ENCODE results near the gene RIMKLB.

RIMKLB gene

DNA sequence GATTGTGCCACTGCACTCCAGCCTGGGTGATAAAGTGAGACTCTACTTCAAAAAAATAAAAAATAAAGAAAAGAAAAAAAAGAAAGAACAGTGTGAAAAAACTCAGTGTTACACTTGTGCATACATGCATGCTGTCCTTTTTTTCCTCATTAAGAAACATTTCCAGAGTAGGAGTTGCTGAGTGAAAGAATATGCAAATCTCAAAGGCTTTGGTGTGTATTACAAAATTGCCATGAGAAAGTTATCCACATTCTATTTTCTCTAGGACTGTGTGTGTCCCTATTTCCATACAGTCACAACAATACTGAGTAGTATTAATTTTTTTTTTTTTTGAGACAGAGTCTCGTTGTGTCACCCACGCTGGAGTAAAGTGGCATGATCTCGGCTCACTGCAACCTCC is 123.8 kb downstream of the RIMKLB start:
- DNase-seq = no peak

GRCh38 chr12:8822298-8822697 is 124.5 kb downstream of the RIMKLB start, which contains the start of gene A2ML1:
A2ML1 (plus strand) TSS chr12:8822621; CDS start chr12:8822652, 31 bp downstream.
- DNase-seq = no peak

GRCh38 chr12:8823565-8824300 is 125.9 kb downstream of the RIMKLB start:
- no peak for DNase-seq

- no peak for DNase-seq
Observed at GRCh38 chr12:8827551-8828256, 129.9 kb downstream of the RIMKLB start.

DNA sequence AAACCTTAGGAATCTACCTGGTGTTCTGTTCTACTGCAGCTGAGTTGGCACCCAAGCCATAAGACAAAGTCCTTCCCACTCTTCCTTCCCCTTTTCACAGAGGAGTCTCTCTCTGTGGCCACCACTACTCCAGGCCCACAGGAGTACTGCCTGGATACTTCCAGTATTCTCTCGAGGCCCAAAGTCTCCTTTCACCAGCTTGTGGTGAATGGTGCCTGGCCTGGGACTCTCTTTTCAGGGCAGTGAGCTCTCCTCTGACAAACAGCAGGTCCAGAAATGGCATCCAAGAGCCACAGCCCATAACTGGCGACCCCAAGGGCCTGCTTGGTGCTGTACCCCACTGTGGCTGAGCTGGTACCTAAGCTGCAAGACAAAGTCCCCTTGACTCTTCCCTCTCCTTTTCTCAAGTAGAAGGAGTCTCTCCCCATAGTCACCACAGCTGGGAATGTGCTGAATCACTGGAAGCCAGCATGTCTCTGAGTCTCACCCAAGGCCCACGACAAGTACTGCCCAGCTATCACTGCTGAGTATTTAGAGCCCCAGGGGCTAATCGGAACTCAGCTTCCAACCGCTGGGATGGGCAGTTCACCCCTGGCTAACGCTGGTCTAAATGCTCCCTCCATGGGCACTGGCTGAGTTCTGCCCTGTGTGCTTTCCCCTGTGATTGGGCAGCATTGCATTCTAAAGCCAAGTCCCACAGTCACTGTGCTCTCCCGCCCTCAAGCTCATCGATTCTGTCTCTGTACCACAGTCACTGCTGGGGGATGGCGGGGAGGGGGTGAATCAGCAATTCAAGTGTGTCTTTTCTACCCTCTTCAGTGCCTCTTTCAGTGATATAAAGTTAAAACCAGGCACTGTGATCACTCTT is 130.7 kb downstream of the RIMKLB start:
- DNase-seq = no peak

- no peak for DNase-seq
Observed at GRCh38 chr12:8829125-8829518, 131.3 kb downstream of the RIMKLB start.

GRCh38 chr12:8829621-8830020 is 131.8 kb downstream of the RIMKLB start:
- no peak for DNase-seq

DNA sequence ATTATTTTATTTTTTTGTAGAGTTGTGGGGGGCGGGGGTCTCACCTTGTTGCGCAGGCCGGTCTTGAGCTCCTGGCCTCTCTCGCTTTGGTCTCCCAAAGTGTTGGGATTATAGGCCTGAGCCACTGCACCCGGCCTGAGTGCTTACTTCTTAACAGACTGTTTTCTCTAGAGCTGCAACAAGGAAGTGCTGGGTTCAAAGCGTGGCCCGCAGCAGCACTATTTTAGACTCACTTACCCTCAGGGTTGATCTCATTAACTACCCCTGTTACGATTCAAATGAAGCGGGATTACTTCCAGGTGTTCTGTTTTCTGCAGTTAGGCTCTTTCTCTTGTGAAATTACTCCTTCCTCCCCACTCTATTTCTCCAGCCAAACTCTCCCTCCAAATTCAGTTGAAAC is 133.3 kb downstream of the RIMKLB start:
- no peak for DNase-seq

- no peak for DNase-seq
Observed at GRCh38 chr12:8832500-8832899, 134.7 kb downstream of the RIMKLB start.

Data from NCI-H1694 treated with DMSO at 0.1 percent for 48 hours (cell line).